Measurements from ENCODE around the gene SYMPK.

GRCh38 chr19:45852145-45852750, 10.7 kb downstream of the SYMPK start:
- TF ChIP-seq POLR2AphosphoS5 (IDR thresholded peaks at IDR 0.05; ENCODE audit: low read depth, low read length): no peak
- TF ChIP-seq POLR2A (IDR thresholded peaks at IDR 0.05; ENCODE audit: low read depth, low read length): no peak

All from GM12892 (cell line).